GM20000 (cell line): ENCODE results near the gene POPDC3.
"Not testable (repeated sequence)": the region's sequence is repeated elsewhere in the genome, so short reads cannot be mapped to it uniquely, and the experiment has no call there.

ENCODE experiments used
- DNase-seq: peaks from one replicate; pipeline ENCODE4 v3.0.0; 2012; ENCODE audit warnings: low spot score
- TF ChIP-seq, protein P1 (sequence below): IDR thresholded peaks from 2 replicates; pipeline ENCODE4 v1.5.1; 2012; ENCODE audit warnings: mild to moderate bottlenecking, control low read depth; ENCODE audit errors: extremely low read depth, missing control alignments

Gene POPDC3

DNA sequence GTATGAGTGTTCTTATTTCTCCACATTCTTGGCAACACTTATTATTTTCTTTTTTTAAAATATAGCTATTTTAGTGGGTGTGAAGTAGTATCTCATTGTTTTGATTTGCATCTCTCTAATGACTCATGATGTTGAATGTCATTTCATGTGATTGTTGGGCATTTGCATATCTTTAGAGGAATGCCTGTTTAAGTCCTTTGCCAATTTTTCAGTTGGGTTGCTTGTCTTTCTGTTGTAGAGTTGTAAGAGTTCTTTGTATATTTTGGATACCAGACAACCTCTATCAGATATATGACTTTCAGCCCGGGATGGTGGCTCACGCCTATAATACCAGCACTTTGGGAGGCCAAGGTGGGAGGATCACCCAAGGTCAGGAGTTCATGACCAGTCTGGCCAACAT is 5.1 kb upstream of the POPDC3 start:
- TF ChIP-seq, protein P1, sequence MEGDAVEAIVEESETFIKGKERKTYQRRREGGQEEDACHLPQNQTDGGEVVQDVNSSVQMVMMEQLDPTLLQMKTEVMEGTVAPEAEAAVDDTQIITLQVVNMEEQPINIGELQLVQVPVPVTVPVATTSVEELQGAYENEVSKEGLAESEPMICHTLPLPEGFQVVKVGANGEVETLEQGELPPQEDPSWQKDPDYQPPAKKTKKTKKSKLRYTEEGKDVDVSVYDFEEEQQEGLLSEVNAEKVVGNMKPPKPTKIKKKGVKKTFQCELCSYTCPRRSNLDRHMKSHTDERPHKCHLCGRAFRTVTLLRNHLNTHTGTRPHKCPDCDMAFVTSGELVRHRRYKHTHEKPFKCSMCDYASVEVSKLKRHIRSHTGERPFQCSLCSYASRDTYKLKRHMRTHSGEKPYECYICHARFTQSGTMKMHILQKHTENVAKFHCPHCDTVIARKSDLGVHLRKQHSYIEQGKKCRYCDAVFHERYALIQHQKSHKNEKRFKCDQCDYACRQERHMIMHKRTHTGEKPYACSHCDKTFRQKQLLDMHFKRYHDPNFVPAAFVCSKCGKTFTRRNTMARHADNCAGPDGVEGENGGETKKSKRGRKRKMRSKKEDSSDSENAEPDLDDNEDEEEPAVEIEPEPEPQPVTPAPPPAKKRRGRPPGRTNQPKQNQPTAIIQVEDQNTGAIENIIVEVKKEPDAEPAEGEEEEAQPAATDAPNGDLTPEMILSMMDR, result no peak
- DNase-seq, result no peak

DNA sequence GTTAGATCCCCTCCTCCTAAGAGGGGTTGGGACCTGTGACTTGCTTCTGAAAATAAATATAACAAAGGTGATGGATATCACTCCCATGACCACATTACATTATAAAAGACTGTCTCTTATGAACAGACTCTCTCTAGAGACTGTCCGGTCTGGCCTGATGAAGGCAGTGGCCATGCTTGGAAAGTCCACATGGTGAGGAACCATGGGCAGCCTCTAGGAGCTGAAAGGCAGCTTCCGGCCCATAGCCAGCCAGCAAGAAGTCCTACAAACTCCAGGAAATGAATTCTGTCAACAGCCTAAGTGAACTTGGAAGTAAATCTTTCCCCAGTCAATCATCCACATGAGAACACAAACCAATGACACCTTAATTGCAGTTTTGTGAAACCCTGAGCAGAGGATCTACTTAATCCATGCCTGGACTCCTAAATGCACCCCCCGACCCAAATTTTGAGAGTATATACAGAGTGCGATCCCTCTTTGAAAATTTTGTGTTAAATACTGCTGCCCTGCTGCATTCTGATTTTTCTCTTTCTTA is 2.2 kb upstream of the POPDC3 start:
- TF ChIP-seq, protein P1, result no peak
- DNase-seq, result no peak

DNA sequence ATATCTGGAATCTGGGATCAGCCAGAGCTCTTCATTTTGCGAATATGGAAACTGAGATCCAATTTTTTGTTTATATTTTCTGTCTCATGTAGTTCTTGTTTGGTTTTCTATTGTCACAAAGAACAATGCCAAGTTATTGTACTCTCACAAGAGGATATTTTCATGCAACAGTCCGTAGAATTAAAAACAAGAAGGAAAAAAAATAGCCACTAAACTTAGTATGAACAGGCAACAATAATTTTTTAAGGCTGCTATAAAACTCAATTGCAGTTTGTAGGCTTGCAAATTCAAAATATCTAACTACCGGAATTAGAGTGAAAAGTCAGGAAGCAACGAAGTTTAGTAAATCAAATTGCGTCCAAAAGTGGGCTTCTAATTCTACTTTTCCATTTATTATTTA is 1.2 kb downstream of the POPDC3 start:
- TF ChIP-seq, protein P1, result no peak
- DNase-seq, result no peak

DNA sequence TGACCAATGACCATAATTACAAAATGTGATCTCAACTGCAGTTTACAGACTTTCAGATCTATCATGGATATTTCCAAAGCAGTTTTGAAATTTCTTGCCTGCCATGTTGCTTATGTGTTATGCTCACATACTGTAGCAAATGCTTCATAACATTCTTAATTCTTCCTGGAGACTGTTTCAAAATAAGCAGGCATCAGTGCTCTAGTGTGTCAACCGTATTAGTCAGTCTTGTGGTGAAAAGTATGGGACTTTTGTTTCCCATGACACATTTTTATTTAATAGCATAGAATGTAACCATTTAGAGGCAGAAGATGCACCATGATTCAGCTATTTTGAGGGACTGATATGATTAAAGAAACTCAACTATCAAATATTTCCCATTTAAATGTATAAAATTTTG is 1.7 kb downstream of the POPDC3 start:
- DNase-seq, result no peak
- TF ChIP-seq, protein P1, result no peak

DNA sequence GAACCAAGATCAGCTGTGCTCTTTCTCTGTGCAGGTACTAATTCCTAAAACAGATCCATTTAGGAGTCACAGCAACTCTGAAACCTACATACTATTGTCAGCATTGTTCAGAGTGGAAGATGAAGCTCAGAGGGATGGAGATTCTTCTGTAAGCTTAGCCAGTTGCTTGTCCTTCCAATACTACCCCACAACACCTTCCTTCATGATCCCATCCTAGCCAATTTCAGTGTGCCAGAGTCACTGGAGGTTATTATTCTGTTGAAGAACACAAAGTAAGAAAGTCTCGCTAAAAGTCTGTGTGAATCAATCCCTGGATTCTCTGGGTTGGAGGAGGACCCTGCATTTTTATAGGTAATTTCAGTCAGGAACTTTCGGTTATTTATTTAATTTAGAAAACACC is 2.3 kb downstream of the POPDC3 start:
- TF ChIP-seq, protein P1, result no peak
- no peak for DNase-seq

DNA sequence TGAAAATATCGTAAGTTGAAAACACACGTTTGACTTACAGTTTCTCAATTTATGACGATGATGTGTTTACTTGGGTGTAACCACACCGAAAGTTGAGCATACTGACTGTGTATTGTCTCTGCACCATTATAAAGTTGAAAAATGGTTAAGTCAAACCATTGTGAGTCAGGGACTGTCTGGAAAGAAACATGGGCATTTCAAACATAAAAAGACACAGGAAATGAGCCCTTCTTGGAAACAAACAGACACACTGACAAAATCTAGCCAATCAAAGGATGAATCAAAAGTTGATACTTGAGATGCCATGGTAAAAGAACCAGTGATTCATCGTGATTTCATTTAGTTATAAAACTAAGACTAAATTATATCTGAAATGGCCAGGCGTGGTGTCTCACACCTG is 5.3 kb downstream of the POPDC3 start:
- TF ChIP-seq, protein P1, result no peak
- DNase-seq, result no peak

DNA sequence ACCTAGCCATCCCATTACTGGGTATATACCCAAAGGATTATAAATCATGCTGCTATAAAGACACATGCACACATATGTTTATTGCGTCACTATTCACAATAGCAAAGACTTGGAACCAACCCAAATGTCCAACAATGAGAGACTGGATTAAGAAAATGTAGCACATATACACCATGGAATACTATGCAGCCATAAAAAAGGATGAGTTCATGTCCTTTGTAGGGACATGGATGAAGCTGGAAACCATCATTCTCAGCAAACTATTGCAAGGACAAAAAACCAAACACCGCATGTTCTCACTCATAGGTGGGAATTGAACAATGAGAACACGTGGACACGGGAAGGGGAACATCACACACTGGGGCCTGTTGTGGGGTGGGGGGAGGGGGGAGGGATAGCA is 7.3 kb downstream of the POPDC3 start:
- not testable (repeated sequence) for DNase-seq

DNA sequence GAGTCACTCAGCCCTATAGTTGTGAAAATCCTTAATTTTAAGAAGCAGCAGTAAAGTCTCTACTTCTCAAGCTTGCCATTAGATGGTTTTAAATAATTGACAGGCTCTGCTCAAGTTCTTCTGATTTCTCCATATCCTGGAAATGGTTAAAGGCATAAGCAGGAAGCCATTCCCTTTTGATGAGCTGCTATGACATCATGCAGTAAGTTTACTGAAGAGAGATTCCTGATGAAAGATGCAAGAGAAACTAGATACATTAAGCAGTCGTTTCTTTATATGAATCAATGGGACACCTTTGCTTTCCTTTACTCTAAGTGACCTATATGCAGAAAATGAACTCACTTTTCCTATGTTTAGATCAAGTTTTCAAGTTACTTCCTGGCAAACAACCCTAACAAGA is 9.8 kb downstream of the POPDC3 start:
- TF ChIP-seq, protein P1, result no peak
- no peak for DNase-seq
